ENCODE data around the gene ACTR6.
"Not testable (repeated sequence)": the region's sequence is repeated elsewhere in the genome, so short reads cannot be mapped to it uniquely, and the experiment has no call there.

The ACTR6 gene

GRCh38 chr12:100222173-100222572, 21.6 kb downstream of the ACTR6 start:
- DNase-seq (ENCODE audit: low spot score), result not testable (repeated sequence)

GRCh38 chr12:100225491-100225890, 24.9 kb downstream of the ACTR6 start:
- no peak for DNase-seq (ENCODE audit: low spot score)

- no peak for DNase-seq (ENCODE audit: low spot score)
Measured at GRCh38 chr12:100229036-100229635, 28.5 kb downstream of the ACTR6 start.

GRCh38 chr12:100229876-100230275, 29.3 kb downstream of the ACTR6 start:
- no peak for DNase-seq (ENCODE audit: low spot score)

GRCh38 chr12:100231873-100232272, 31.3 kb downstream of the ACTR6 start:
- not testable (repeated sequence) for DNase-seq (ENCODE audit: low spot score)

GRCh38 chr12:100234166-100234565, 33.6 kb downstream of the ACTR6 start:
- no peak for DNase-seq (ENCODE audit: low spot score)

- DNase-seq (ENCODE audit: low spot score), result peak; percentile 17
Measured at GRCh38 chr12:100234591-100235304, 34.1 kb downstream of the ACTR6 start.

- no peak for DNase-seq (ENCODE audit: low spot score)
Measured at GRCh38 chr12:100238801-100239200, 38.2 kb downstream of the ACTR6 start.

- DNase-seq (ENCODE audit: low spot score), result no peak
Measured at GRCh38 chr12:100239589-100239988, 39.0 kb downstream of the ACTR6 start.

GRCh38 chr12:100243137-100243536, 42.5 kb downstream of the ACTR6 start:
- DNase-seq (ENCODE audit: low spot score), result no peak

- DNase-seq (ENCODE audit: low spot score), result no peak
Measured at GRCh38 chr12:100247765-100248164, 47.1 kb downstream of the ACTR6 start.

- no peak for DNase-seq (ENCODE audit: low spot score)
Measured at GRCh38 chr12:100248886-100249285, 48.3 kb downstream of the ACTR6 start.

- no peak for DNase-seq (ENCODE audit: low spot score)
Measured at GRCh38 chr12:100249941-100250340, 49.3 kb downstream of the ACTR6 start.

- DNase-seq (ENCODE audit: low spot score), result no peak
Measured at GRCh38 chr12:100251917-100252316, 51.3 kb downstream of the ACTR6 start.

GRCh38 chr12:100253437-100253836, 52.8 kb downstream of the ACTR6 start:
- DNase-seq (ENCODE audit: low spot score), result no peak

GRCh38 chr12:100254876-100255275, 54.3 kb downstream of the ACTR6 start:
- DNase-seq (ENCODE audit: low spot score), result no peak

GRCh38 chr12:100258127-100258526, 57.5 kb downstream of the ACTR6 start:
- DNase-seq (ENCODE audit: low spot score), result no peak

GRCh38 chr12:100263131-100263530, 62.5 kb downstream of the ACTR6 start:
- DNase-seq (ENCODE audit: low spot score), result no peak

GRCh38 chr12:100265107-100265506, 64.5 kb downstream of the ACTR6 start:
- DNase-seq (ENCODE audit: low spot score), result not testable (repeated sequence)

GRCh38 chr12:100265732-100266584, 65.3 kb downstream of the ACTR6 start:
- DNase-seq (ENCODE audit: low spot score), result no peak

GRCh38 chr12:100266585-100266834, 65.9 kb downstream of the ACTR6 start:
- peak; percentile 91 for DNase-seq (ENCODE audit: low spot score)

GRCh38 chr12:100266835-100267602, 66.4 kb downstream of the ACTR6 start, which contains the start of the genes DEPDC4 and SCYL2:
Gene DEPDC4, minus strand, starts transcription at chr12:100267079. Its CDS starts 3 bp downstream, at chr12:100267076.
Gene SCYL2, plus strand, starts transcription at chr12:100267177. Its CDS starts 15,794 bp downstream, at chr12:100282971.
- DNase-seq (ENCODE audit: low spot score), result peak; percentile 93
